Progenitor cell of endocrine pancreas (in vitro differentiated cells): ENCODE measurements around the gene ARHGEF16. TPM values are rescaled to one million over a fixed set of nuclear protein-coding genes. Genes with fewer than 3 reads are reported as not detected.

Source experiments
- DNase-seq: peaks from one replicate; pipeline ENCODE4 v3.0.0; 2021; ENCODE audit warnings: low spot score; ENCODE audit not compliant: unreplicated experiment
- H3K27ac Mint-ChIP-seq: 2 replicates; pipeline ENCODE4 v1.8.0; 2021; ENCODE audit warnings: mild to moderate bottlenecking, moderate library complexity, mixed read lengths
- H3K27me3 Mint-ChIP-seq: 2 replicates; pipeline ENCODE4 v1.8.0; 2021; ENCODE audit warnings: mixed read lengths
- H3K36me3 Mint-ChIP-seq: 2 replicates; pipeline ENCODE4 v1.8.0; 2022; ENCODE audit warnings: mixed read lengths; ENCODE audit not compliant: insufficient read depth
- H3K4me1 Mint-ChIP-seq: 2 replicates; pipeline ENCODE4 v1.8.0; 2021; ENCODE audit warnings: low read depth, mixed read lengths
- H3K4me3 Mint-ChIP-seq: 2 replicates; pipeline ENCODE4 v1.8.0; 2021; ENCODE audit warnings: low read depth, mild to moderate bottlenecking, moderate library complexity, mixed read lengths
- H3K9me3 Mint-ChIP-seq: 2 replicates; pipeline ENCODE4 v1.8.0; 2021; ENCODE audit warnings: low read depth, mixed read lengths
- total RNA-seq: library from RNA; stranded (reverse); gene quantifications from 2 replicates; pipeline ENCODE4 v1.2.1, GENCODE V29; 2021
- TF ChIP-seq, protein P1 (sequence below): fragments of 200-600 bp; sonication (generic); IDR thresholded peaks from one replicate; pipeline ENCODE4 v1.5.0; 2021; ENCODE audit warnings: antibody characterized with exemption, mild to moderate bottlenecking; ENCODE audit not compliant: unreplicated experiment

The ARHGEF16 gene
- total RNA-seq, 1 donor from 2014 or later, result 63.6 TPM

- TF ChIP-seq, protein P1, sequence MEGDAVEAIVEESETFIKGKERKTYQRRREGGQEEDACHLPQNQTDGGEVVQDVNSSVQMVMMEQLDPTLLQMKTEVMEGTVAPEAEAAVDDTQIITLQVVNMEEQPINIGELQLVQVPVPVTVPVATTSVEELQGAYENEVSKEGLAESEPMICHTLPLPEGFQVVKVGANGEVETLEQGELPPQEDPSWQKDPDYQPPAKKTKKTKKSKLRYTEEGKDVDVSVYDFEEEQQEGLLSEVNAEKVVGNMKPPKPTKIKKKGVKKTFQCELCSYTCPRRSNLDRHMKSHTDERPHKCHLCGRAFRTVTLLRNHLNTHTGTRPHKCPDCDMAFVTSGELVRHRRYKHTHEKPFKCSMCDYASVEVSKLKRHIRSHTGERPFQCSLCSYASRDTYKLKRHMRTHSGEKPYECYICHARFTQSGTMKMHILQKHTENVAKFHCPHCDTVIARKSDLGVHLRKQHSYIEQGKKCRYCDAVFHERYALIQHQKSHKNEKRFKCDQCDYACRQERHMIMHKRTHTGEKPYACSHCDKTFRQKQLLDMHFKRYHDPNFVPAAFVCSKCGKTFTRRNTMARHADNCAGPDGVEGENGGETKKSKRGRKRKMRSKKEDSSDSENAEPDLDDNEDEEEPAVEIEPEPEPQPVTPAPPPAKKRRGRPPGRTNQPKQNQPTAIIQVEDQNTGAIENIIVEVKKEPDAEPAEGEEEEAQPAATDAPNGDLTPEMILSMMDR, result no peak
- no peak for DNase-seq
- no peak overlapping the region for H3K4me3 Mint-ChIP-seq
- H3K36me3 Mint-ChIP-seq, result peaks cover 23% of the 10 kb centered on the region
- H3K9me3 Mint-ChIP-seq, result no peaks in the 10 kb centered on the region
- H3K27ac Mint-ChIP-seq, result peak overlapping the region; percentile 61
- no peaks in the 10 kb centered on the region for H3K4me1 Mint-ChIP-seq
- H3K27me3 Mint-ChIP-seq, result no peaks in the 10 kb centered on the region
Observed at GRCh38 chr1:3432306-3432705, 22.2 kb upstream of the ARHGEF16 start.

DNA sequence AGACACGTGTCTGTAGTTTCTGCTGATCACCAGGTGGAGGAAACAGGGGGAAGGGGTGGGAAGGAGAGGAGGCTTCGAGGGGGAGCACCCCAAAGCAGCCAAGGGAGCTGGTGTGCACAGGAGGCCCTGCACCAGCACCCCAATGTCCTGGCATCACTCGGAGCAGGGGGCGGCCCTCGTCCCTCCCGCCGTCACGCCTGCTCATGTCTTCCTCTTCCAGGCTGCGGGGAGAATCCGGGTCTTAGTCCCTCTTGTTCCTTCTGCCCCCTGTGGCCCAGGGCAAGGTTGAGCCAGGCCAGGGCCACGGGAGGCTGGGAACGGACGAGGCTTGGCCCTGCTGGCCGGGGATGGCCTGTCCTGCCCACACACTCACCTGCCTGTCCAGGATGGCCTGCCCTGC, 21.4 kb upstream of the ARHGEF16 start:
- DNase-seq, result no peak
- Mint-ChIP-seq H3K27ac (no peak overlapping the region), H3K36me3 (peaks cover 24% of the 10 kb centered on the region)

GRCh38 chr1:3433596-3434320, 20.7 kb upstream of the ARHGEF16 start:
- H3K4me1 Mint-ChIP-seq, result no peaks in the 10 kb centered on the region
- H3K4me3 Mint-ChIP-seq, result no peak overlapping the region
- peaks cover 23% of the 10 kb centered on the region for H3K36me3 Mint-ChIP-seq
- TF ChIP-seq, protein P1, result no peak
- H3K9me3 Mint-ChIP-seq, result no peaks in the 10 kb centered on the region
- no peaks in the 10 kb centered on the region for H3K27me3 Mint-ChIP-seq
- H3K27ac Mint-ChIP-seq, result no peak overlapping the region
- no peak for DNase-seq

More for the DNA sequence above, 21.4 kb upstream of the ARHGEF16 start:
- Mint-ChIP-seq H3K4me1 (no peaks in the 10 kb centered on the region), H3K9me3 (no peaks in the 10 kb centered on the region), H3K4me3 (no peak overlapping the region), H3K27me3 (no peaks in the 10 kb centered on the region)
- TF ChIP-seq, protein P1, result no peak

- Mint-ChIP-seq H3K9me3 (no peaks in the 10 kb centered on the region), H3K4me1 (no peaks in the 10 kb centered on the region), H3K4me3 (no peak overlapping the region), H3K27ac (no peak overlapping the region), H3K36me3 (peaks cover 23% of the 10 kb centered on the region), H3K27me3 (no peaks in the 10 kb centered on the region)
- TF ChIP-seq, protein P1, result no peak
- DNase-seq, result no peak
Observed at GRCh38 chr1:3434406-3435110, 19.9 kb upstream of the ARHGEF16 start.

DNA sequence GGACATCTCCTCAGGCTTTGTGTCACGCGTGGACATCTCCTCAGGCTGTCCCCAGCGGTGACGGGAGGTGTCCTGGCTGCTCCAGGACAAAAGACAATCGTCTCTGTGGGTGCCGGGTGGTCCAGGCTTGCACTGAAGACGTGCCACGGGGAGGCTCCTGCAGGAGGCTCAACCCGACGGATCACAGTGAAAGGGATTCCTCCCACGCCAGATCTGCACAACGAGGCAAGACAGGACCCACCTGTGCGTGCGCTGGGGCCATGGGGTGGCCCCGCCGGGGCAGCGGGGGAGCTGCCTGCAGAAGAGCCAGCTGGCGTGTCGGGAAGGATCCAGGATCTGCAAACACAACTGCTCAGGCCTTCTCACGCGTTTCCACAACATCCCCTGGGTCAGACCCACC, 18.8 kb upstream of the ARHGEF16 start:
- no peaks in the 10 kb centered on the region for H3K9me3 Mint-ChIP-seq
- peaks cover 7% of the 10 kb centered on the region for H3K4me1 Mint-ChIP-seq
- TF ChIP-seq, protein P1, result no peak
- no peak overlapping the region for H3K27ac Mint-ChIP-seq
- no peak for DNase-seq
- no peaks in the 10 kb centered on the region for H3K27me3 Mint-ChIP-seq
- no peak overlapping the region for H3K4me3 Mint-ChIP-seq
- H3K36me3 Mint-ChIP-seq, result peaks cover 23% of the 10 kb centered on the region
